Dermis blood vessel endothelial cell (primary cell): Measurements from ENCODE around the gene CCDC93. TPM values are rescaled to one million over a fixed set of nuclear protein-coding genes. Genes with fewer than 3 reads are reported as not detected.
A peak's percentile ranks its signal among the peaks of the same experiment; 100 is the strongest.

Experiments used
- DNase-seq: peaks from one replicate; pipeline ENCODE4 v3.0.0; 2010
- total RNA-seq: library from RNA; depleted of rRNA; stranded (reverse); fragments of >200 nt; gene quantifications from 2 replicates; pipeline ENCODE4 v1.2.3, GENCODE V29; 2014

Gene CCDC93
- total RNA-seq, 1 donor from 2014 or later, result 37.6 TPM

DNA sequence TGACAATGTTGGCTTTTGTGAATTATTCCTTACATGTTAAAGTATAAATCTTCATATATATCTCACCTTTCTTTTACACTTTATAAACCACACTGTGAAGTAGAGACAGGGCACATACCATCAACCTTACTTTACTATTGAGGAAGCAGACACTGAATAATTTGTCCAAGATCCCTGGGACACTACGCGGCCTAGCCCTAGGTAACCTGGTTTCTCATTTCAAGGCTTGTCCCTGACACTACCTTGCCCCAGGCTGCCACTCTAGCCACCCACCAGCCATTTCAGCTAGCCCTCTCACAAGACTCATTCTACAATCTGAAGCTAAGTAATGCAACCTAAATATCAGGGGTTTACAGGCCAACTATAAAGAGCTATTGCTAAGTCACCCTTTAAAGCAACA, 26.7 kb downstream of the CCDC93 start:
- DNase-seq, result no peak

DNA sequence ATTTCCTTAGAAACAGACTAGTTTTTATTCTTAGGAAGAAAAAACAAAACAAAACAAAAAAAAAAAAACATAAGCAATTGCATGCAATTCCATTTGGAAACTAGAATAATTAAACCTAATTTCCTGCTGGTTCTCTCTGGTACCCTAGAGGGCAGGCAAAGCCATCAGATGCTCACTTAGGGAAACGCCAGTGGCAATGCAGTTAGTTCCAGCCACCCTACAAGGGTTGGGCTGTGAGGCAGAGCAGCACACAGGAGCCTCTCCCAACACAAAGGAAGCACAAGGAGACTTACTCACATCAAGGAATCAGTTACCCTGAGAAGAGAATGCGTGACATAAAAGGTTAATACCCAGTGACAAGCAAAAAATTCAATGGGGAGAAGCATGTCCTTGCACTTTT, 28.8 kb downstream of the CCDC93 start:
- DNase-seq, result no peak

DNA sequence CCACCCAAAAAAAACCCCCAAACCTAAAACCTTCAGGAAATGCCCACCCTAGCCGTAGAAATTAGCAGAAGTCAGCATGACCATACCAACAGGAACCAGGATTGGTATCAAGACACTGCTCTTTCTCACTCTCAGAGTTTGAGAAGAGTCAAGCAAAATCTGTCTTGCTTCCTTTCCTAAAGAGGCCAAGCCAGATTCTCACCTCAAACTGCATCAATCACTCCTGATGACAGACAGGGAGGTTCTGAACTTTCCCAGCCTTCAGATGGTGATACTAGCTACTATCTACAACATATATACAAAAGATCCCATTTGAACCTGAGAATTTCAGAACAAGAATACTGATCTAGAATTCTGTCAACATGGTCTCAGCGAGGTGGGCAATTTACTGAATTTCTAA, 29.7 kb downstream of the CCDC93 start:
- DNase-seq, result no peak

DNA sequence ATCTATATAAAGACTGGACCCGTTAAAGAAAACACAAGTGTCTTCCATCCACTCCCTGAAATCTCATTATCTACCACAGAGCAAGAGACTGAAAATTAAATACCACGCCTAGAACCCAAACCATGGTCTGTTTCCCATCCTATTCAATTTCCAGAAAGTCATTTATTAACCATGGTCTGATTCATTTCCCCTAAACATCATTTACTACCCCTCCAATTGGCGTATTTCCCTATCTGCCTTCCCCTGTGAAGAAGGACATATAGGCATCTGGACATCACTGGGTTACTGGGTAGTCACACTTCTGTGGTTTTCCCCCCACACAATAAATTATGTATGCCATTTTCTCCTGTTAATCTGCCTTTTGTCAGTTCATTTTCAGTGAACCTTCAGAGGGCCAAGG, 30.8 kb downstream of the CCDC93 start:
- DNase-seq, result no peak

DNA sequence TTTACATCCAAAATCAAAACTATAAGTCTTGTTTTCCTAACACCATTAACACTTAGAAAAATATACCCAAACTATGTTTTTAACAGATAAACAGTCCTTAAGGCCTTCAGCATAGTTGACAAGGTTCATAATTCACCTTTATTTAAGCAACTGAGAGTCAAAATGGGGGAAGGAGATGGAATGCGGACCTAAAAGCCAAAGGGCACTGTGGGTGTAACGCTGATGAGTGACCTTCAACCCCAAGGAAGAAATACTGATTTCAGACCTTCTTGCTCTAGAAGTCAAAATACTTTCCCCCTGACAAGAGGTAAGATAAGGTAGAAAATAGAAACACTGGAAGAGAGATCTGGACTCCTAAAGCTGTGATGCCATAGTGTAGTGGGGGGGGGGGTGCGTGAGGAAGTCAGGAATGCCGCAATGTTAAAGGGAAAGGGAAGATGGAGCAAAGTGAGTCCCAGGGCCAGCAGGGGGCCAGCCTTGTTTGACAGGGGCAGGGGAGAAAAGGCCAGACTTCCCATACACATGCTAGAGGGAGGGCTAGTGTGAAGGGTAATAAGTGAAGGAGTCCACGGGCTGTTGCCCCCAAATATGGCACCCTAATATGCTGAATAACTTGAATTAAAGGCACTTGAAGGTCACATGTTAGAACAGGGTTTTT, 31.4 kb downstream of the CCDC93 start:
- no peak for DNase-seq

DNA sequence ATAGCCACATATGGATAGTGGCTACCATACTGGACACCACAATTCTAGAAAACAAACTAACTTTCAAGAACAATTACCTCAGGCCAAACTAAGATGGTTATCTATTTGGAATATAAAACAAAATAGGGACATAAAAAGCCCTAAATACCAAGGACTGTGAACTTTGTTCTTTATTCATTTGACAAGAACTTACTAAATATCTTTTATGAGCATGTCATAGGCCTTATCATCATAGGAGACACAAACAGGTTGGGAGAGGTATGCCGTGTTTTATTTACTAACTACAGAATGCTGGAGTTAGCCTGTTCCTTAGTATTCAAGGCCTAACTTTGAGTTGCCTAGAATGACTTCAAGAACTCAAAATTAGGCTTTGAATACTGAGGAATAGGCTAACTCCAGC, 32.1 kb downstream of the CCDC93 start:
- DNase-seq, result no peak

DNA sequence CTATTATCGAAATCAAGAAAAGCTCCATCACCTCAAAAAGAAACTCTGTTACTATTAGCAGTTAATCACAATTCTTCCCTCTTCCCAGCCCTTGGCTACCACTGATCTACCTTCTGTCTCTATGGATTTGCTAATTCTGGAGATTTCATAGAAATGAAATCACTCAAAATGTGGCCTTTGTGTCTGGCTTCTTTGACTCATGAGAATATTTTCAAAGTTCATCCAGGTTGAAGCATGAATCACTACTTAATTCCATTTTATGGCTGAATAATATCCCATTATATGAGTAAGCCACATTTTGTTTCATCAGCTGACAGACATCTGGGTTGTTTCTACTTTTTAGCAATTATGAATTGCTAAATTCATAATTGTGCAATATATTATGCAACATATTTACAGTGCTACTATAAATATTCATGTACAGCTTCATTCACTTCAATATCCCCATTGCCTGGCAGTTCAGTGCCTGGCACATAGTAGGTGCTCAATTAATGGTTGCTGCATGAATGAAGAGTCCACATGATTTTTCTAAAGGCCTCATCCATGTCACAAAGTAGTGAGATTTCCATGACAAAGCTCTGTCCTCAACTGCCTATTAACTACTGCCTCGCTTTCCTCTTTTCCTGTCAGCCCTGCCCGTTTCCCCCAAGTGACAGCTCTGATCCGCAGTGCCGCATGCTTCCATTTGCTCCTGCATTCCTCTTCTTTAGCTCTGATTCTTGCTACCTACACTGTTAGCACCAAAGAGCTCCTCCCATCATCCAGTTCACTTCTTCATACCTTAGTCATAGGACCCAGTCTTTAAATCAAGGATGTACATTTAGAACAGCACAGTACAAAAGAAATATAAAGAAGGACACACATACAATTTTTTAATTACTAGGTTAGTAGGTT, 32.8 kb downstream of the CCDC93 start:
- peak; percentile 54 for DNase-seq

DNA sequence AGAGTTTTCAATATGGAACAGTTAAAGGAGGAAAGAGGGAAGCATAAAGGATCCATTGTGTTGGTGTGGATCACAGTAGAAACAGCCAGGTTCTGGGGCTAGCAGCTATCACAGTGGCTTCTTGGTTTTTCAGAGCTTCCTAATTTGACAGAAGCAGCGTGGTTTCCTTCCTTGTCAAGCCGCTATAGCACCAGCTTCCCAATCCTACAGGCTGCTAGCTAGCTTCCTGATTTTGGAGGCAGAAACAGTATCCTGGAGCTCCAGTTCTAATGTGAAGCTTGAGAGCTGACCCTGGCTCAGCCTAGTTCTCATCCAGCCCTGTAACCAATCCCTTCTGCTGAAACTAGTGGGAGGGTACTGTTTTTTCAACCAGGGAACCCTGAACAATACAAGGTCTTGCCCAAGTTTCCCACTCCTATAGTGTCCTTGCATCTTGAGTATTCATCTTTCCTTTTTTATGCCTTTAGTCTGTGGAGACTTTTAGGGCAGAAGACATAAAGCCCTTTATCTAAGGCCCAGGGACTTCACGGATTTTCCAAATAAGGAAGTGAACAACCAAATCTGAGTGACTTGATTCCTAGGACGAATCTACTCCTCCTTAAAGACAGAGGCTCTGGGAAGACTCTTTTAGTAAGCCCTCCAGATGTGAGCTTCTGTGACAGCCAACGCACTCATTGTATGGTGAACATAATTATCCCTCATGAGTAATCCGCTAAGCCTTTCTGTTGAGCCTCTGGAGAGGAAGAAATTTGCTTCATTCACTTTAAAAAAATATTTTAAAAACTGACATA, 33.8 kb downstream of the CCDC93 start:
- no peak for DNase-seq

DNA sequence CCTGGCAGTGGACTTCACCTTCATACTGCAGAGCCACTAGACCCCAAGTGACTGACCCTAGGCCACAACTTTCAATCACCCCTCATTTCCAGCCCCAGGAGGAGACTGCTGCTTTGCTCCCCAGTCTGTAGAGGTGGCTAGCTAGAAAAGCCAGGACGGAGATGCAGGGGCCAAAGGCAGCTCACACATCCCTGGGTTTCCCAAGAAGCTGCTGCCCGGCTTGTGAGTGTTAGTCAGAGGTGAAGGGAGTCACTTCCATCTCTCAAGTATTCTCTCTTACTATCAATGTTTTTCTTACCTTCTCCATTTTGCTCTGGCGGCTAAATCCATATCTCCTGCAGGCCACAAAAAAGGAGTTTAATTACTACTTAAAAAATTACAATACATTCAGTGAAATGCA, 36.2 kb downstream of the CCDC93 start:
- no peak for DNase-seq

DNA sequence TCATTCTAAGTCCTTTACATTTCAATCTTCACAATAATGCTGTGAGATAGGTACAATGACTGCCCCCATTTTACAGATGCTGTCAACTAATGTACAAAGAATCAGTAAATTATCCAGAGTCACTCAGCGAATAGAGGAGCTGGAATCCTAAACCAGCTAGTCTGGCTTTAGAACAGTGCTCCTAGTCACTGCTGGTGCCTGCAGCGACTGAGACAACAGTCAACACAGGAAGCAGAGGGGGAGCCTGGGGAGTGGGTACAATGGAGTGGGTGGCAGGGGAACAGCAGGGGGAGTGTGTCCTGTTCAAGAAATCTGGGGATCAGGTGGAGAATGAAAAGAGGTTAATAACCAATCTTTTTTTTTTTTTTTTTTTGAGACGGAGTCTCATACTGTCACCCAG, 37.3 kb downstream of the CCDC93 start:
- DNase-seq, result no peak

DNA sequence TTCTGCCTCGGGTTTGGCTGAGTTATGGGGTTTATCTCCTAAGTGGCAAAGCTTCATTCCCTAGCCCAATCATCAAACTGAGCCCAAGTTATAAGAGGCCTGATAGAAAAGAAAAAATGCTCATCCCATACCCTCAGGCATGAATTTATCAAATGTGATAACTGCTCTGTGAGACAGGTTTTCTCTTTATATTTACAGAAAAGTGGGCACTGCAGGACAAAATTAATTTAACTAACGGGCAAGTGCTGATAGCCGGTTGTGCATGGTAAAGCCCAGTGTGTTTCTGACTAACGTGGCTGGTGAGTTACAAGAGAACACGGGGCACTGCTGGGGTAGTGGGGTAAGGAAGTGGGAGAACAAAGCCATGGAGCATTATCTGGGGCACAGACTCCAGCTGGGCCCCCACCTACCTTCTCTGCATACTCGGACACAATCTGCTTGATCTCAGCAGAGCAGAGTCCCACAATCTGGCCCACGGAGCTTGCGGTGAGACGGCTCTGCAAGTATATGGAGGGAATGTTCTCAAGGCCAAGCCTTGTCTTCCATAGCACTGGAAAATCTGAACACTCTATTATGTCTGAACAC, 40.3 kb downstream of the CCDC93 start:
- DNase-seq, result no peak

DNA sequence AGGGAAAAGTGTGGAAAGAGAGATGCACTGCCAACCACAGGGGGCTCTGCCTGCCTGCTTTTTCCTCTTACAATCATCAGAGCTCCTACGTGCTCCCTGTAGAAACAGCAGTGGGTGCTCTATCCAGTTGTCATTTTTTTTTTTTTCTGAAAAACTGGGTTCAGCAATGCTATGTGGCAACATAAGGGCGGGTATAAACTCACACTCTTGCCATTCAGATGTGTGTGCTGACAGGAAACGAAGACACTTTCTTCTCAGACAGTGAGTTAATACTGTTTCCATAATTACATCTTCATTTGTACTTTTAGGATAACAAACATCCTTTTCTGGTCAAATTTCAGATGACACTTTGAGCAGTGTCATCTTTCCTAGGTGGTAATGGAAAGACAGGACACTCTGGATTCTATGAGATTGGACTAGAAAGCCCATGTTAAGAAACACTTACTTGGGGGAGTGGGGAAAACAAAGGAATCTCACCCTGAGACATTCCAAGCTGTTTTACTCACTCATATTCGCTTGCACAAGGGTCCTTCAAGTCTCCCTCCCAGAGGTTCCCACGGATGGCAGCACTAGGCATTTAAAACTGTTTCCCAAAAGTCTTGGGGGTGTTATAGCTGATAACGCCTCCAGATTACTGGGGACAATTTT, 41.3 kb downstream of the CCDC93 start:
- no peak for DNase-seq

DNA sequence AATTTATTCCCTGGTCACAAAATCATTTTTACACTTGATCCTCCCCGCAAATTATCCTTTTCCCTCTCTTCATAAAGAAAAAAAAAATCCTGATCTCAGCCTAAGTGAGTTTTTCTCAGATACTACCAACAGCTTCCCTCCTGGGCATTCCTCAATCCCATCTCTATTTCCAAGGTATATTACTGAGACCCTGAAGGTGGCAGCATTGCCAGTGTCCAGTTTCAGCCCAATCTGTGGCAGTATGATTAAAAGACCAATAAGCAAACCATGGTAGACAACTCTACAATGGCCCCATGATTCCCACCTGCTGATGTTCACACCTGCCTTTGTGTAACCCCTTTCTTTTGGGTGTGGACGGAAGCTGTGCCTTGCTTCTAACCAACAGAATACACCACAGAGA, 45.1 kb downstream of the CCDC93 start:
- DNase-seq, result no peak

DNA sequence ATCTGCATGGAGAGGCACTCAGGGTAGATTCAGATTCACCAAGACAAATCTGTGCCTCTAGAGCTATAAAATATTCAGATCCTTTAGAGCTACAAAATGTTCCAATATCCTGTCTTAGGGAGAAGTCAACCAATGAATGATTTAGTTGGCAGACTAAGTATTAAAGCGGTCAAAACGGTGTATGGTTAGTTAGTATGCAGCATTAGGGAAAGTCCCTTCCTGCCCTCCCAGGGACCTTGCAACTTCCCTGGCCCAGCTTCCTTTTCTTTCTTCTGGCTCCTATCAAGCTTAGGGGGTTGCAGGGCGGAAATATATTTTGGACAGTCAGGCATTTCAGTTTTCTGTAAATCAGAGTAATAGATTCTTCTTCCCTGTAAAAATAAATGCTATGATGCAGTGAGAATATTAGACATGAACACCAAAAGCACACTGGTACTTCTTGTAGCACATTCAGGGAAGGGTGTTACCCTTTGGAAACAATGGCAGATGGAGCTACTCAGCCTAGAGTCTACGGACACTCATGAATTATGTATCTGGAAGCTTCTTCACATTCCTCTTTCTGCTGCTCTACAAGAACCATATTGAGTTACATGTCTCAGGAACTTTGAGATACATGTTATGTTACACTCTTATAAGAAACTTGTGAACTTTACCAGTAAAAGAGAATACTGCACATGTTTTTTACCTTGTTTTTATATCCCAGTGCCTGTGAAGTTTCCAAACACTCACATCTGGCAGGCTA, 45.7 kb downstream of the CCDC93 start:
- no peak for DNase-seq

DNA sequence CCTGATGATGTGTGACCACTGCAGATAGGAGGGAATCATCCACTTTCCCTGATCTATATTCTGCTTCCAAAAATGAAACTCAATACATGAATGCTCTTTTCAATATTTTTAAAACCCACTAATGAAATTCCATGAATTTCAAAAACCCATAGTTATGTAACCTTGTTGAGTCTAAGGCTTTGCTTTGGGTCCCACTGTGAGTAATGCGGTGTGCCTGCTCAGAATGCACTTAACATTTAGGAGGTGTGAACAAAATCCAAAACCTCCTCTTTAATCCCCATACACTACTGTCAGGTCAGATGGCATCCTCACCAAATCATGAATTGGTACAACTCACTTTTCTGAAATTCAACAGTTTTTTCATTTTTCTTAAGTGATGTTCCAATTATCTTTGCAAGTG, 50.4 kb downstream of the CCDC93 start:
- DNase-seq, result no peak

DNA sequence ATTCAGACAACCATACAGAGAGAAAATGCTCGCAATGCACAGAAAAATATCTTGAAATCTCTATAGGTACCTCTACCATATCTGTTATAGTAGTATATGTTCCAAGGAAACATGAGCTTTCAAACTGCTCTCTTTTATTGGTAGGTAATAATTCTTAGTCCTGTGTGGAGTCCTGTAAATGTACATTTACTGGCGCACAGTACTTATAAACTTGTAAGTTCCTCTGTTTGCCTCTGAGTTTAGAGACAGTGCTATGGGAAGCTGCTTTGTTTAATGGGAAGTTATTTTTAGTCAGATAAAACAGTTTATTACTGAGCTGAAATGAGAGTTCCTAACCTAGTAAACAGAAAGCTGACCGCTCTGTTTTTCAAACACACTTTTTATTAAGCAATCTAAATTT, 52.7 kb downstream of the CCDC93 start:
- no peak for DNase-seq

DNA sequence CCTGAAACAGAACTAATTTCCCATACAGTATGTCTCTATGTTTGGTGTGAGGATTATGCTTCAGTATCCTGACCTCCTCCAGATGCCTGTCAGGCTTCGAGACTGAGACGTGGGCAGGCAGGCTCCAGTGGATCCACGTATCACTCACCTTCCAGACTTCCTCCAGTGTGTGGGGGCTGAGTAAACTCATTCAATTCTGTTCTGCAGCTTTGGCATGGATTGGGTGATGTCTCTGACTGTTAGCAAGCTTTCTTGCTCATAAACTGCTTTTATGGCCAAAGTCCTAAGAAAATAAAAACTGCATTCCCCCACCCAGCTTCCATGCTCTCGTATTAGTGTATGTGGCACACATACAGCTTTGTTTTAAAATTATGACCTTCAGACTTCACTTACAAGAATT, 53.6 kb downstream of the CCDC93 start:
- DNase-seq, result peak; percentile 40

DNA sequence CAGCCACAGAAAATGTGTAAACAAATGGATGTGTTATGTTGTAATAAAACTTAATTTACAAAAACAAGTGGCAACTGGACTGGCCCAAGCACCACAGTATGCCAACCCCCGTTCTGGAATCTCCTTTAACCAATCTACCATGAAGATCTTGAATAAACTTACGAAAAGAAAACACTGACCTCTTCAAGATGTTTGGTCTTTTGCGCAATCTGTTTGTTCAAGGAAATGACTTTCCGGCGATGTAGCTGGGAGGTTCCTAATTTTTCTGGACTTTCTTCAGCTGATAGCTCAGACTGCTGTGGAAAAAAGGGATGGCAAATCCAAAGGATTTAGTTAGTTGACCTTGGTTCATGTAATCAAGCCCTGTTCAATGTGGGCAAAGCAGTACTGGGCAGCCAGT, 55.7 kb downstream of the CCDC93 start:
- DNase-seq, result peak; percentile 77

DNA sequence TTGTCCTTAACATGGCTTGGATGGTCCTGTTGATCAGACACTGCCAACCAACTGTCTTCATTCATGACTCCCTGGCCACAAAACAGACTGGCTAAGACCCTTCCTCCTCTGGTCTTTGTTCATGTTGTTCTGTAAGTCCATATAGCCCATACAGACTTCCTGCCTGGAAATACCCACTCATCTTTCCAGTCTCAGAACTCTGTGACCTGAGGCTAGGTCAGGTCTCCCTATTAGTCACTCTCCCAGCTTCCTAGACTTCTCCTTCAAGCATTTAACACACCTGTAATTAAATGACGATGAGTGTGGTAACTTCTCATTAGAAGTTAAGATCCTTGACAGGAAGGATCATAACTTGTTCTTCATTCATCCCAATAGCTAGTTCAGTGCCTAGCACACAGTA, 56.3 kb downstream of the CCDC93 start:
- peak; percentile 43 for DNase-seq

DNA sequence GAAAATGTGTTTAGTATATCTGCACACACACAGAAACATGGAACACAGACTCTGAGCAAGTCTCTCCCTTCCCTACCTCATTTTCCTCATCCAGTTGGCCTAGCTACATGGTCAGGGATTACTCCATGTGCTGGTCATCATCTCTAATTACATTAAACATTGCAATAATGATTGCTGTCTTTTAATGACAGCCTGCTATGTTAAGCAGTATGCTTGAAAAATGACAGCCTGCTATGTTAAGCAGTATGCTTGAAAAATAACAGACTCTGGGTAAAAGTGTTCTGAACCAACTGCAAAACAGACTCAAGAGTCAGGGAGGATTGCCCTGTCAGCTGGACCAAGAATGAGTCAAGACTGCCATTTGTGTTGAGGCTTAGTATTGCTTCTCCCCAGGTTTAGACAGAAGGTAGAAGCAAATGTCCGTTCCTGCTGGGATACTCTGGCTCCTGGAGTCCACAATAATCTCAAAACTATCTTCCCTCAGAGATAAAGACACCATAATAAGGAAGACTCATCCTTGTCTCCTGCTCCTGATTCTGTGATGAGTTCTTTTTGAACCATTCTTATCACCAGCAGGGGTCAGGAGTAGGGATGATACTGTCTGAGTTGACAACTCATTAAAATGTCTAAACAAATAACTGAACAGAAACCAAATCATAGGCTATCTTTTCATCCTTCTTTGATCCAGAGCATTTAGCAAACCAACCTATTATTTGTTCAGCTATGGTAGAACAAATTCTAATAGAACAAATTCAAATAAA, 57.7 kb downstream of the CCDC93 start:
- no peak for DNase-seq

DNA sequence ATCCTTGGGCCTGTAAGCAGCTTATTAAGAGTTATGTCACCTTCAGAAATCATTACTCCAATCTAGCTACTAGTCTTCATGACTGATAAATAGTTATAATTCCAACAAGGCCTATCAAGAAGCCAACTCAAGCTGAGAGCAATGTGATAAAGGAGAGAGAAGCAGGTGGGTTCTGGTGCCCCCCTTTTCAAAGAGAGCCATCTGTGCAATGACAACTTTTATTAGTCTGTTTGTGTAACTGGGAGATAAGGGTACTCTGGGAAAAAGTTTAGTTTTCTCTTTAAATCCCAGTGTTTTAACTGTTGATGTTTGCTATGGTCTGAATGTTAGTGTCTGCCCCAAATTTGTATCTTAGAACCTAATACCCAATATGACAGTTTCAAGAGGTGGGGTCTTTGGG, 60.6 kb downstream of the CCDC93 start:
- DNase-seq, result no peak
